Neural cell (in vitro differentiated cells): ENCODE measurements around the gene PTPRG. TPM values are rescaled to one million over a fixed set of nuclear protein-coding genes. Genes with fewer than 3 reads are reported as not detected.
A peak's percentile ranks its signal among the peaks of the same experiment; 100 is the strongest.

Experiments
- H2AFZ ChIP-seq: fragments of 200-600, 300-800 bp; sonication (generic), shearing (Covaris generic); 2 replicates; pipeline ENCODE4 v1.6.0; 2014; ENCODE audit warnings: low read depth, mild to moderate bottlenecking, antibody characterized with exemption, low read length, moderate library complexity
- H3F3A ChIP-seq: fragments of 200-600 bp; shearing (Covaris generic); 2 replicates; pipeline ENCODE4 v1.6.1; 2016; ENCODE audit warnings: mild to moderate bottlenecking, moderate library complexity, mixed read lengths, antibody characterized with exemption, low read length; ENCODE audit not compliant: insufficient read depth, poor library complexity, severe bottlenecking
- H3K27ac ChIP-seq: fragments of 200-600, 300-800 bp; sonication (generic), shearing (Covaris generic); 2 replicates; pipeline ENCODE4 v1.5.1; 2014; ENCODE audit warnings: mild to moderate bottlenecking, low read length, moderate library complexity
- H3K27me3 ChIP-seq: fragments of 300-800, 200-600 bp; sonication (generic), shearing (Covaris generic); 2 replicates; pipeline ENCODE4 v1.6.0; 2014; ENCODE audit warnings: mild to moderate bottlenecking, low read depth, low read length, moderate library complexity; ENCODE audit not compliant: insufficient read depth
- H3K36me3 ChIP-seq: fragments of 300-800, 200-600 bp; sonication (generic), shearing (Covaris generic); 2 replicates; pipeline ENCODE4 v1.5.1; 2014; ENCODE audit warnings: mild to moderate bottlenecking, antibody characterized with exemption, low read length, moderate library complexity; ENCODE audit not compliant: insufficient read depth
- H3K4me2 ChIP-seq: fragments of 300-800, 200-600 bp; sonication (generic), shearing (Covaris generic); 2 replicates; pipeline ENCODE4 v1.6.0; 2014; ENCODE audit warnings: mild to moderate bottlenecking, low read length
- H3K4me3 ChIP-seq: fragments of 300-800, 200-600 bp; sonication (generic), shearing (Covaris generic); 2 replicates; pipeline ENCODE4 v1.5.1; 2014; ENCODE audit warnings: mild to moderate bottlenecking, low read length, moderate library complexity
- H3K79me2 ChIP-seq: fragments of 200-600 bp; shearing (Covaris generic); replicated peaks from 2 replicates; pipeline ENCODE4 v1.6.0; 2014; ENCODE audit warnings: mild to moderate bottlenecking, low read length, moderate library complexity; ENCODE audit not compliant: insufficient read depth
- H3K9ac ChIP-seq: fragments of 300-800, 200-600 bp; sonication (generic), shearing (Covaris generic); 2 replicates; pipeline ENCODE4 v1.6.1; 2016; ENCODE audit warnings: mild to moderate bottlenecking, low read length, mixed read lengths
- H3K9me2 ChIP-seq: fragments of 200-600 bp; shearing (Covaris generic); 2 replicates; pipeline ENCODE4 v1.6.1; 2016; ENCODE audit warnings: mild to moderate bottlenecking, low read length, mixed read lengths; ENCODE audit not compliant: insufficient read depth
- H3K9me3 ChIP-seq: fragments of 200-600, 300-800 bp; sonication (generic), shearing (Covaris generic); 2 replicates; pipeline ENCODE4 v1.6.1; 2016; ENCODE audit warnings: mild to moderate bottlenecking, mixed run types, low read length, moderate library complexity, mixed read lengths
- H4K20me1 ChIP-seq: fragments of 200-600 bp; shearing (Covaris generic); 2 replicates; pipeline ENCODE4 v1.6.1; 2016; ENCODE audit warnings: mild to moderate bottlenecking, mixed run types; ENCODE audit not compliant: insufficient read depth
- CTCF ChIP-seq: fragments of 450-650 bp; IDR thresholded peaks from 2 replicates; pipeline ENCODE4 v1.5.1; 2014; ENCODE audit warnings: antibody characterized with exemption, mild to moderate bottlenecking, moderate library complexity; ENCODE audit not compliant: poor library complexity, severe bottlenecking
- EP300 ChIP-seq: fragments of 450-650 bp; conservative IDR thresholded peaks from 2 replicates; pipeline ENCODE4 v1.6.1; 2014; ENCODE audit warnings: antibody characterized with exemption, mild to moderate bottlenecking, moderate library complexity; ENCODE audit not compliant: poor library complexity, severe bottlenecking
- EZH2 ChIP-seq: fragments of 200-600, 300-800 bp; shearing (Covaris generic), sonication (generic); IDR thresholded peaks from 2 replicates; pipeline ENCODE4 v1.6.1; 2014; ENCODE audit warnings: antibody characterized with exemption, low read length, borderline replicate concordance, mild to moderate bottlenecking; ENCODE audit not compliant: insufficient read depth, poor library complexity, severe bottlenecking
- MXI1 ChIP-seq: fragments of 450-650 bp; conservative IDR thresholded peaks from 2 replicates; pipeline ENCODE4 v1.6.1; 2014; ENCODE audit warnings: antibody characterized with exemption, mild to moderate bottlenecking; ENCODE audit not compliant: poor library complexity, severe bottlenecking
- POLR2AphosphoS5 ChIP-seq: IDR thresholded peaks from 2 replicates; pipeline ENCODE4 v1.6.1; 2012
- RAD21 ChIP-seq: fragments of 450-650 bp; conservative IDR thresholded peaks from 2 replicates; pipeline ENCODE4 v1.6.1; 2014; ENCODE audit warnings: antibody characterized with exemption, mild to moderate bottlenecking, moderate library complexity
- SMC3 ChIP-seq: fragments of 450-650 bp; conservative IDR thresholded peaks from 2 replicates; pipeline ENCODE4 v1.6.1; 2014; ENCODE audit warnings: antibody characterized with exemption, mild to moderate bottlenecking, moderate library complexity; ENCODE audit not compliant: poor library complexity
- TAF1 ChIP-seq: IDR thresholded peaks from 2 replicates; pipeline ENCODE4 v1.6.1; 2012; ENCODE audit warnings: low read depth
- polyA plus RNA-seq: library from polyadenylated mRNA; depleted of rRNA; stranded (reverse); fragments of >200 nt; gene quantifications from 2 replicates; pipeline ENCODE4 v1.2.3, GENCODE V29; 2014
- TF ChIP-seq, protein P1 (sequence below): IDR thresholded peaks from 2 replicates; pipeline ENCODE4 v1.6.1; 2012; ENCODE audit warnings: borderline replicate concordance

The PTPRG gene
- polyA plus RNA-seq, 1 donor from 2014 or later = 33.1 TPM

GRCh38 chr3:61974662-61975061, 413.3 kb downstream of the PTPRG start:
- Histone ChIP-seq H3K4me2 (no peak overlapping the region), H3K9ac (no peak overlapping the region), H3K9me3 (no peaks in the 10 kb centered on the region), H3K27me3 (no peaks in the 10 kb centered on the region), H3F3A (no peaks in the 10 kb centered on the region), H3K4me3 (no peak overlapping the region), H2AFZ (no peak overlapping the region), H3K27ac (no peak overlapping the region), H4K20me1 (no peaks in the 10 kb centered on the region), H3K36me3 (no peaks in the 10 kb centered on the region), H3K79me2 (no peaks in the 10 kb centered on the region), H3K9me2 (no peaks in the 10 kb centered on the region)
- no peak for TF ChIP-seq SMC3
- TF ChIP-seq EZH2 = no peak
- TF ChIP-seq TAF1 = no peak
- TF ChIP-seq CTCF = no peak
- TF ChIP-seq, protein P1, sequence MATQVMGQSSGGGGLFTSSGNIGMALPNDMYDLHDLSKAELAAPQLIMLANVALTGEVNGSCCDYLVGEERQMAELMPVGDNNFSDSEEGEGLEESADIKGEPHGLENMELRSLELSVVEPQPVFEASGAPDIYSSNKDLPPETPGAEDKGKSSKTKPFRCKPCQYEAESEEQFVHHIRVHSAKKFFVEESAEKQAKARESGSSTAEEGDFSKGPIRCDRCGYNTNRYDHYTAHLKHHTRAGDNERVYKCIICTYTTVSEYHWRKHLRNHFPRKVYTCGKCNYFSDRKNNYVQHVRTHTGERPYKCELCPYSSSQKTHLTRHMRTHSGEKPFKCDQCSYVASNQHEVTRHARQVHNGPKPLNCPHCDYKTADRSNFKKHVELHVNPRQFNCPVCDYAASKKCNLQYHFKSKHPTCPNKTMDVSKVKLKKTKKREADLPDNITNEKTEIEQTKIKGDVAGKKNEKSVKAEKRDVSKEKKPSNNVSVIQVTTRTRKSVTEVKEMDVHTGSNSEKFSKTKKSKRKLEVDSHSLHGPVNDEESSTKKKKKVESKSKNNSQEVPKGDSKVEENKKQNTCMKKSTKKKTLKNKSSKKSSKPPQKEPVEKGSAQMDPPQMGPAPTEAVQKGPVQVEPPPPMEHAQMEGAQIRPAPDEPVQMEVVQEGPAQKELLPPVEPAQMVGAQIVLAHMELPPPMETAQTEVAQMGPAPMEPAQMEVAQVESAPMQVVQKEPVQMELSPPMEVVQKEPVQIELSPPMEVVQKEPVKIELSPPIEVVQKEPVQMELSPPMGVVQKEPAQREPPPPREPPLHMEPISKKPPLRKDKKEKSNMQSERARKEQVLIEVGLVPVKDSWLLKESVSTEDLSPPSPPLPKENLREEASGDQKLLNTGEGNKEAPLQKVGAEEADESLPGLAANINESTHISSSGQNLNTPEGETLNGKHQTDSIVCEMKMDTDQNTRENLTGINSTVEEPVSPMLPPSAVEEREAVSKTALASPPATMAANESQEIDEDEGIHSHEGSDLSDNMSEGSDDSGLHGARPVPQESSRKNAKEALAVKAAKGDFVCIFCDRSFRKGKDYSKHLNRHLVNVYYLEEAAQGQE = no peak
- no peak for TF ChIP-seq EP300
- no peak for TF ChIP-seq RAD21
- no peak for TF ChIP-seq MXI1
- TF ChIP-seq POLR2AphosphoS5 = no peak

GRCh38 chr3:61975199-61975598, 413.8 kb downstream of the PTPRG start:
- Histone ChIP-seq H3K9ac (no peak overlapping the region), H2AFZ (no peak overlapping the region), H3K4me2 (no peak overlapping the region), H3K4me3 (no peak overlapping the region), H4K20me1 (no peaks in the 10 kb centered on the region), H3F3A (no peaks in the 10 kb centered on the region), H3K9me3 (no peaks in the 10 kb centered on the region), H3K27ac (peak overlapping the region; percentile 71), H3K36me3 (no peaks in the 10 kb centered on the region), H3K79me2 (no peaks in the 10 kb centered on the region), H3K9me2 (no peaks in the 10 kb centered on the region), H3K27me3 (no peaks in the 10 kb centered on the region)
- TF ChIP-seq CTCF = no peak
- no peak for TF ChIP-seq EZH2
- TF ChIP-seq TAF1 = no peak
- no peak for TF ChIP-seq MXI1
- TF ChIP-seq EP300 = no peak
- no peak for TF ChIP-seq SMC3
- TF ChIP-seq, protein P1 = no peak
- TF ChIP-seq POLR2AphosphoS5 = no peak
- TF ChIP-seq RAD21 = no peak
